Adrenal gland (tissue), 12 donors: ENCODE measurements around the gene TMEM121. TPM values are rescaled to one million over a fixed set of nuclear protein-coding genes. Genes with fewer than 3 reads are reported as not detected.

Source experiments
- DNase-seq, 7 donors: peaks; one replicate each; pipeline ENCODE4 v3.0.0-alpha.2; 2019 to 2020
- H3K27ac ChIP-seq, 5 donors: fragments of 200-600 bp; sonication (generic) in 4 of 5; 1 replicate in 3 of 5; 2 replicates in 2 of 5; pipeline versions ENCODE4 v1.5.1 to v1.8.0; 2016 to 2020; ENCODE audit warnings: mild to moderate bottlenecking in 1 of 5
- H3K27me3 ChIP-seq: fragments of 200-600 bp; 2 replicates; pipeline ENCODE4 v1.8.0; 2021
- H3K36me3 ChIP-seq, 2 donors: fragments of 200-600 bp; replicated peaks in 1 of 2; 1 replicate in 1 of 2; 2 replicates in 1 of 2; pipeline versions ENCODE4 v1.5.1 to v1.8.0; 2018 to 2022
- H3K4me1 ChIP-seq, 2 donors: fragments of 200-600 bp; replicated peaks in 1 of 2; 1 replicate in 1 of 2; 2 replicates in 1 of 2; pipeline versions ENCODE4 v1.5.1 to v1.8.0; 2018 to 2021
- H3K4me3 ChIP-seq, 4 donors: fragments of 200-600 bp; sonication (generic) in 3 of 4; one replicate each; pipeline ENCODE4 v1.5.1; 2016 to 2018
- H3K9me3 ChIP-seq, 3 donors: fragments of 200-600 bp; sonication (generic) in 1 of 3; replicated peaks in 1 of 3; 1 replicate in 2 of 3; 2 replicates in 1 of 3; pipeline versions ENCODE4 v1.5.1 to v1.8.0; 2016 to 2021
- POLR2A ChIP-seq, 2 donors: fragments of 450-650 bp; IDR thresholded peaks; one replicate each; pipeline ENCODE4 v1.6.1; 2017; ENCODE audit warnings: antibody characterized with exemption in 2 of 2, mild to moderate bottlenecking in 2 of 2, moderate library complexity in 1 of 2
- WGBS, 4 donors: extraction: QIAGEN DNeasy Blood & Tissue Kit in 2 of 4; methylation state at CpG; one replicate each; pipeline versions ENCODE4 v1.1.5 to v1.1.7; 2013 to 2017; 5-methylcytosine and 5-hydroxymethylcytosine counted together
- intact Hi-C, 2 donors: fragments of 100-400 bp; cut with DNase I; formaldehyde crosslinking; loops; one replicate each; pipeline versions ENCODE4 v1.14.1 to v1.15.0; 2022 to 2023
- polyA plus RNA-seq, 3 donors: library from polyadenylated mRNA; stranded (reverse); fragments of 200-250 nt in 2 of 3; fragments of 350-450 nt in 1 of 3; fragmentation: Illumina TruSeq in 1 of 3; extraction: RNeasy Lipid Tissue Mini Kit (QIAGEN cat#74804) in 1 of 3; gene quantifications; one replicate each; pipeline ENCODE4 v1.2.3, GENCODE V29; 2013 to 2014
- total RNA-seq, 9 donors: library from RNA; depleted of rRNA in 4 of 9; stranded (reverse); fragments of >200 nt in 4 of 9; fragments of 120-200 nt in 1 of 9; fragmentation: NEBNext Ultra II Directional in 1 of 9; extraction: Animal tissue kit (Norgen Biotek cat#: 25700) in 1 of 9; gene quantifications; one replicate each; pipeline versions ENCODE4 v1.1.0 to v1.2.4, GENCODE V29; 2013 to 2023
- TF ChIP-seq, protein P1 (sequence below), 6 experiments: fragments of 450-650 bp in 4 of 6; fragments of 200-600 bp in 2 of 6; sonication (generic) in 1 of 6; IDR thresholded peaks; 1 replicate in 5 of 6; 2 replicates in 1 of 6; pipeline versions ENCODE4 v1.5.1 to v1.8.0; 2016 to 2021; ENCODE audit warnings: antibody characterized with exemption in 6 of 6, mild to moderate bottlenecking in 2 of 6, moderate library complexity in 1 of 6
- donor health status: healthy with polysubstance abuse.
- donor health status: Bipolar disorder and iron deficiency.
- donor health status: DM: yes; HTN: yes; CAD: no.
- donor health status: DM: no; HTN: no; CAD: no.
- donor health status: DM: no; HTN: no; CAD: no.
- donor health status: DM: yes; HTN: yes; CAD: no.

The TMEM121 gene
- total and polyA plus RNA-seq, 12 donors, result 0.78 to 12.1 (median 1.7) TPM; not detected in 1

DNA sequence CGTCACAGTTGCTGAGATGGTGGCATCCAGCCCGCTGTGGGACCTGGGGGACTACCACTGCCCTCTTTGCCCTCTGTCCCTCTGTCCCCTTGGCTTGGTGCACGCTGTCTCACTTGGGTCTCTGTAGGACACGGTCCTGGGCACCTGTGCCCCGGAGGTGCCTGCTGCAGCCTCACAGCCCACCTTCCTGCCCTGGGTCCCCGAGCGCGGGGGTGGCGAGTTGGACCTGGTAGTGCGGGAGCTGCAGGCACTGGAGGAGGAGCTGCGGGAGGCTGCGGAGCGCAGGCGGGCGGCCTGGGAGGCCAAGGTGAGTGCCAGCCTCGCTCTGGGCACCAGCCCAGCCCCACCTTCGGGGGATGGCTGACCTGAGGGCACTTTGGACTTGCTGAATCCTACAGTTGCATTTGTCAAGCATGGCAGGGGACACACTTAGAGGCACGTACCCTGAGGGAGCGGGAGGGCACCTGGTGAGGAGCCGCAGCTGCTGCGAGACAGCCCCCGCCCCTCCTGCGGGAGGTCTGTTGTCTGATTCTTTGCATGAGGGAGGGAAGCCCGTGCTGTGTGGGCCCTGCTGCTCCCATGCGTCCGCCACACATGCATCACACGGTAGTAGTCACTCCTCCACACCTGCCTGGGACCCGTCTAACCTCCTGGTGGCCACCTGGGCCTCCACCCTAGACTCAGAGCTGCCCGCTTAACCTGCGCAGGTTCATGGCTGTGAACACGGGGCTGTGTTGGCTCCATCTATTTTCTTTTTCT, 28.5 kb upstream of the TMEM121 start:
- Histone ChIP-seq H3K4me3 (no peak overlapping the region), H3K36me3 (no peaks in the 10 kb centered on the region), H3K9me3 (no peaks in the 10 kb centered on the region), H3K27me3 (peaks cover 6% of the 10 kb centered on the region), H3K27ac (no peak overlapping the region), H3K4me1 (no peaks in the 10 kb centered on the region)
- intact Hi-C loops, result no loop called here
- 90 to 94% (median 92%) methylated on average over 16 to 31 of the region's 31 CpGs for WGBS, 4 donors
- DNase-seq, result no peak
- TF ChIP-seq, protein P1, sequence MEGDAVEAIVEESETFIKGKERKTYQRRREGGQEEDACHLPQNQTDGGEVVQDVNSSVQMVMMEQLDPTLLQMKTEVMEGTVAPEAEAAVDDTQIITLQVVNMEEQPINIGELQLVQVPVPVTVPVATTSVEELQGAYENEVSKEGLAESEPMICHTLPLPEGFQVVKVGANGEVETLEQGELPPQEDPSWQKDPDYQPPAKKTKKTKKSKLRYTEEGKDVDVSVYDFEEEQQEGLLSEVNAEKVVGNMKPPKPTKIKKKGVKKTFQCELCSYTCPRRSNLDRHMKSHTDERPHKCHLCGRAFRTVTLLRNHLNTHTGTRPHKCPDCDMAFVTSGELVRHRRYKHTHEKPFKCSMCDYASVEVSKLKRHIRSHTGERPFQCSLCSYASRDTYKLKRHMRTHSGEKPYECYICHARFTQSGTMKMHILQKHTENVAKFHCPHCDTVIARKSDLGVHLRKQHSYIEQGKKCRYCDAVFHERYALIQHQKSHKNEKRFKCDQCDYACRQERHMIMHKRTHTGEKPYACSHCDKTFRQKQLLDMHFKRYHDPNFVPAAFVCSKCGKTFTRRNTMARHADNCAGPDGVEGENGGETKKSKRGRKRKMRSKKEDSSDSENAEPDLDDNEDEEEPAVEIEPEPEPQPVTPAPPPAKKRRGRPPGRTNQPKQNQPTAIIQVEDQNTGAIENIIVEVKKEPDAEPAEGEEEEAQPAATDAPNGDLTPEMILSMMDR (IDR thresholded peaks at IDR 0.05), result no peak
- no peak for TF ChIP-seq POLR2A (IDR thresholded peaks at IDR 0.05)

DNA sequence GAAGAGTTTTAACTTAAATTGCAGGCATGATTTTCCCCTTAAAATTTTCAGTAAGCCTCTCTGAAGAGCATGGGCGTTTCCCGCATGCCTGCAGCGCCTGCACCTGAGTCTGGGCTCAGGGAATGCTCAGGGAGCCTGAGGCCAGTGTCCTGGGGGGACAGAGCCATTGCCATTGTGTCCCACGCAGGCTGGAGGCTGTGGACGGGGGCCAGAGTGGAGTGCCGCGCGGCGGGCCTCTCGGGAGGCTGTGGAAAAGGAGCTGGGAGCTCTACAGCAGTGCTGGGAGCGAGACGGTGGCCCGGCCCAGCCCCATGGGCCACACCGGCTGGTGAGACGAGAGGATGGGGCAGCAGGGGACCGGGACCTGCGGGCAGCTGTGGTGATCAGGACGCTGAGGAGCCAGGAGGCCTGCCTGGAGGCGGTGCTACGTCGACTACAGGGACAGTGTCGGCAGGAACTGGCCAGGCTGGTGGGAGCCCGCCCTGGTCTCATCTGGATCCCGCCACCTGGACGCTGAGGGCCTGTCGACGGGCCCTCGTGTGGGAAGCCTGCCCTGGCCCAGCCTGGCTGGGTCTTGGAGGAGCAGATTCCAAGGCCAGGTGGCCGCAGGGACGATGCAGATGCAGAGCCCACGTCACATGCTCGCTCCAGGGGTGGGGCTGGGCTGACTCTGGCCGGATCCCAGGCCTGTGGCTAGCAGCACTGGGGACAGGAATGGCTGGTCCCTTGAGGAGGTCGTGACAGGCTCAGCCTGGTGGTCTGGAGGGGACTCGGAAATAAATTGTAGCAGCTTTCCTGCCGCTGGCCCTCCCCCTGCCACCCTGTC, 27.7 kb upstream of the TMEM121 start:
- H3K27ac ChIP-seq, result no peak overlapping the region
- no peak for DNase-seq
- TF ChIP-seq, protein P1 (IDR thresholded peaks at IDR 0.05), result no peak
- TF ChIP-seq POLR2A (IDR thresholded peaks at IDR 0.05), result no peak

DNA sequence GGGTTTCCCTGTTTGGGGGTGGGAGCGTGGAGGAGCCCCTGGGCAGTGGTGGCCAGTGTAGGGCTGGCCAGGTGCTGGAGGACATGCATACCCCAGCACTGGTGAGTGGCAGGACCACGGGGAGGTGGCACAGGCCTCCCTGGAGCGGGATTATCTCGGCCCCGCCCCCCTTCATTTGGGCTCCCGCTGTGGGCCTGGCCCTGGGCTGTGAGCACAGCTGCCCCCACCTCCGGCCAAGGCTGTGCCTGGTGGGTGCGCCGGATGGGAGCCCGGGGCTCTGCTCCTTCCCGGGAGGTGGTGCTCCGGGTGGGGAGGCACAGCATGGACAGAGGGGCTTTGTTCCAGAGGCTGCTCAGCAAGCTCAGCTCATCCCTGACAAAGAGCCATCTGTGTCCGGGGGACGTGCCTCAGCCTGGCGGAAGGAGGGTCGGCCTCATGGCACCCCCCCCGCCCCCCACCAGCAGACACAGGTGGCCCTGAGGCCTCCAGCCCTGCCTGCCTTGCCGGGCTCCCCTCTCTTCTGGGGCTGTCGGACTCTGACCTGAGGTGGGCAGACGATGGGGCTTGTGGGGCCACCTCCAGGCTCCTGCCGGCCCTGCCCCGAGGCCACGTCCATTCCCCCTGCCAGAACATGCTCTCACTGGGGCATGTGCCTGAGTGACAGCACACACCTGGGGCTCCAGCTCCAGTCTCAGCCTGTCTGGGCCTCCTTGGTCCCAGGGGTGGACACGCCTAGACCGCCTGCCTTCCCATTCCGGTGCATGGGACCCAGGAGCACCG, 26.9 kb upstream of the TMEM121 start:
- DNase-seq, result no peak
- Histone ChIP-seq H3K4me1 (no peaks in the 10 kb centered on the region), H3K4me3 (no peak overlapping the region), H3K27ac (no peak overlapping the region), H3K27me3 (peaks cover 6% of the 10 kb centered on the region), H3K9me3 (no peaks in the 10 kb centered on the region), H3K36me3 (no peaks in the 10 kb centered on the region)
- WGBS, 4 donors, result 63 to 78% (median 69%) methylated on average over 7 to 27 of the region's 27 CpGs
- TF ChIP-seq, protein P1 (IDR thresholded peaks at IDR 0.05), result no peak
- TF ChIP-seq POLR2A (IDR thresholded peaks at IDR 0.05), result no peak
- intact Hi-C loops, result no loop called here

More for the DNA sequence above, 27.7 kb upstream of the TMEM121 start:
- 82 to 88% (median 85%) methylated on average over 27 to 36 of the region's 36 CpGs for WGBS, 4 donors
- H3K27me3 ChIP-seq, result peaks cover 6% of the 10 kb centered on the region
- intact Hi-C loops, result no loop called here
- no peaks in the 10 kb centered on the region for H3K36me3 ChIP-seq
- no peaks in the 10 kb centered on the region for H3K4me1 ChIP-seq
- no peak overlapping the region for H3K4me3 ChIP-seq
- H3K9me3 ChIP-seq, result no peaks in the 10 kb centered on the region
